ENCODE results near the gene WDR86. TPM values are rescaled to one million over a fixed set of nuclear protein-coding genes. Genes with fewer than 3 reads are reported as not detected.

WDR86 gene
- total RNA-seq, 2 donors from 2014 or later = 0.33 to 1.6 TPM

DNA sequence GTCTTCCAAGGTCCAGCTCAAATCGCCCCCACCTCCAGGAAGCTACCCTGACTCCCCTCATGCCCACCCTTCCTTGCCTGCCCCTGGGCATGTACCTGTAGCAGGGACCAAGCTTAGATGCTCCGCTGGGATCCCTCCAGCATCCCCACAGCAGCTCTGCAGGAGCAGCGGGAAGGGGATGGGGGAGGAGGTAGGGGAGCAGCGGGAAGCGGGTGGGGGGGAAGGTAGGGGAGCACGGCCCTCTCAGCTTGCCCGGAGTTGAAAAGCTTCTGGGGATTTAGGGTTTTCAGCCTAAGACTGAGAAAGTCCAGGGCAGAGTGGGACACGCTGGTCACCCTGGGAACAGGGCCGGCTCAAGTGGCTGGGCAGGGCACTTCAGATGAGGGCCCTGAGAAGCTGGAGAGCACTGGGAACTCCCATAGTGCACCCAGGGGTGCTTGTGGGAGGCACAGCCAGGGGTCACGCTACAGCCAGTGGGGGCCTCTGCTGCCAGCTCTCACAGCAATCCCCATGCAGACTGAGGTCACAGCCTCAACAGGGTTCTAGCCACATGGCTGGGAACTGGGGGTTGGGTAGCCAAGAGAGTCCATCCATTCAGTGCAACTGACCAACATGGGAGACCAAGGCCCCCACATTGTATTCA, 13.4 kb downstream of the WDR86 start:
- no peaks in the 10 kb centered on the region for H3K27me3 ChIP-seq
- TF ChIP-seq, protein P1, sequence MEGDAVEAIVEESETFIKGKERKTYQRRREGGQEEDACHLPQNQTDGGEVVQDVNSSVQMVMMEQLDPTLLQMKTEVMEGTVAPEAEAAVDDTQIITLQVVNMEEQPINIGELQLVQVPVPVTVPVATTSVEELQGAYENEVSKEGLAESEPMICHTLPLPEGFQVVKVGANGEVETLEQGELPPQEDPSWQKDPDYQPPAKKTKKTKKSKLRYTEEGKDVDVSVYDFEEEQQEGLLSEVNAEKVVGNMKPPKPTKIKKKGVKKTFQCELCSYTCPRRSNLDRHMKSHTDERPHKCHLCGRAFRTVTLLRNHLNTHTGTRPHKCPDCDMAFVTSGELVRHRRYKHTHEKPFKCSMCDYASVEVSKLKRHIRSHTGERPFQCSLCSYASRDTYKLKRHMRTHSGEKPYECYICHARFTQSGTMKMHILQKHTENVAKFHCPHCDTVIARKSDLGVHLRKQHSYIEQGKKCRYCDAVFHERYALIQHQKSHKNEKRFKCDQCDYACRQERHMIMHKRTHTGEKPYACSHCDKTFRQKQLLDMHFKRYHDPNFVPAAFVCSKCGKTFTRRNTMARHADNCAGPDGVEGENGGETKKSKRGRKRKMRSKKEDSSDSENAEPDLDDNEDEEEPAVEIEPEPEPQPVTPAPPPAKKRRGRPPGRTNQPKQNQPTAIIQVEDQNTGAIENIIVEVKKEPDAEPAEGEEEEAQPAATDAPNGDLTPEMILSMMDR (IDR thresholded peaks at IDR 0.05) = no peak
- H3K36me3 ChIP-seq = no peaks in the 10 kb centered on the region
- H3K9me3 ChIP-seq = no peaks in the 10 kb centered on the region
- DNase-seq (ENCODE audit: low spot score) = no peak
- H3K4me1 ChIP-seq = no peaks in the 10 kb centered on the region
- no peak overlapping the region for H3K27ac ChIP-seq
- no peak overlapping the region for H3K4me3 ChIP-seq

DNA sequence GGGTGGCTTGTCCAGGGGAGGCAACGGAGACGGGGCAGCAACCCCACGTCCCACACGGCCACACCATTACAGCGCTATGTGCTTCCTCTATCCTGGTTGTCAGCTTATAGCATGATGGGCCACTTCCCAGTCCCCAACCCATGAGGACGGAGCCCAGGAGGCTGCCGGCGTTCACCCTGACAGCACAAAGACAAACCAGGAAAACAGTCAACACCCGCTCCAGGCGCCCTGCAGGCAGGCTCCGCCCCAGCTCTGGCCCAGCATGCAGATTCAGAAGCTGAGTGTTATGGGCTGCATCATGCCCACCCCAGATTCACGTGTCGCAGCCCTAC, 14.8 kb downstream of the WDR86 start:
- Histone ChIP-seq H3K4me3 (no peak overlapping the region), H3K9me3 (no peaks in the 10 kb centered on the region), H3K27ac (no peak overlapping the region), H3K36me3 (no peaks in the 10 kb centered on the region), H3K4me1 (no peaks in the 10 kb centered on the region), H3K27me3 (no peaks in the 10 kb centered on the region)
- TF ChIP-seq, protein P1 (IDR thresholded peaks at IDR 0.05) = no peak
- DNase-seq (ENCODE audit: low spot score) = no peak

DNA sequence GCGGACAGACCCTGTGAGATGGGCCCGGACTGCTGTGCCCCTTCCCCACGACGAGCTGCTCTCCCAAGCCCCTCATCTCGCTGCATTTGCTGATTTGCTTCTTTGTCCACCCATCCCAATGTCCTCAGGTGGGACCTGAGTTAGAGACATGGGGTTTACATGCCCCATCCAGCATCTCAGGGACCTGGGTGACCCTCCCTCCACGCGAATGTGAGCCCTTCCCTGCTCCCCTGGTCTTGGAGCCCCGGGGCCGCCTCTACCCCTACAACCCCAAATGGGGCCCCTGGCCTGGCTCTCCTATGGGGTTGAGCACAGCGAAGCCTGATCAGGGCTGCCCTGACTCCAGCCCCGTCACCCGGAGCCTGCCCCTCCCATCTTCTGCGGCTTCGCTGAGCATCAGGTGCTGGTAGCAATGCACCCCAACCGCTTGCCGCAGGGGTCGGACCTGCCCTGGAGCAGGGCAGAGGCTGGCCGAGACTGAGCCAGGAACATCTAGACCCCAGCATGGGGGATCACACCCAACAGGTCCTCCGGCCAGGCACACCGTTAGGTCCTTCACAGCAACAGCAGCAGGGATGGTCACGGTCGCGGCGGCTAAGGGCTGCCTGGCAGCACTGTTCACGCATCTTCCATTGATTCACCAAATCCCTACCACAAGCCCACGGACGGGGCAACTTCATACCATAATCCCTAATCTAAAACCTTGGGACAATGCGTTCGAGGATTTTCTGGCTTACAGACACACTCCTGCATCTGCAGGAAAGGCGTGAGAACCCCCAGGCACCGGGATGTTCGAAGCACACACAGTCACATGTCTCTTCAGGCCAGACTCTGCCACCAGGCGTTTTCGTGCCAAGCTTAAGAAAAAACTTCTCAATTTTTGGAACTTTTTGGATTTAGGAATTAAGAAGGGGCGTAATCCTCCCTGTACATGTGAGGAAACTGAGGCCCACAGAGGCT, 15.5 kb downstream of the WDR86 start:
- no peak overlapping the region for H3K27ac ChIP-seq
- no peaks in the 10 kb centered on the region for H3K27me3 ChIP-seq
- H3K36me3 ChIP-seq = no peaks in the 10 kb centered on the region
- H3K9me3 ChIP-seq = no peaks in the 10 kb centered on the region
- TF ChIP-seq, protein P1 (IDR thresholded peaks at IDR 0.05) = no peak
- no peaks in the 10 kb centered on the region for H3K4me1 ChIP-seq
- H3K4me3 ChIP-seq = no peak overlapping the region
- no peak for DNase-seq (ENCODE audit: low spot score)

DNA sequence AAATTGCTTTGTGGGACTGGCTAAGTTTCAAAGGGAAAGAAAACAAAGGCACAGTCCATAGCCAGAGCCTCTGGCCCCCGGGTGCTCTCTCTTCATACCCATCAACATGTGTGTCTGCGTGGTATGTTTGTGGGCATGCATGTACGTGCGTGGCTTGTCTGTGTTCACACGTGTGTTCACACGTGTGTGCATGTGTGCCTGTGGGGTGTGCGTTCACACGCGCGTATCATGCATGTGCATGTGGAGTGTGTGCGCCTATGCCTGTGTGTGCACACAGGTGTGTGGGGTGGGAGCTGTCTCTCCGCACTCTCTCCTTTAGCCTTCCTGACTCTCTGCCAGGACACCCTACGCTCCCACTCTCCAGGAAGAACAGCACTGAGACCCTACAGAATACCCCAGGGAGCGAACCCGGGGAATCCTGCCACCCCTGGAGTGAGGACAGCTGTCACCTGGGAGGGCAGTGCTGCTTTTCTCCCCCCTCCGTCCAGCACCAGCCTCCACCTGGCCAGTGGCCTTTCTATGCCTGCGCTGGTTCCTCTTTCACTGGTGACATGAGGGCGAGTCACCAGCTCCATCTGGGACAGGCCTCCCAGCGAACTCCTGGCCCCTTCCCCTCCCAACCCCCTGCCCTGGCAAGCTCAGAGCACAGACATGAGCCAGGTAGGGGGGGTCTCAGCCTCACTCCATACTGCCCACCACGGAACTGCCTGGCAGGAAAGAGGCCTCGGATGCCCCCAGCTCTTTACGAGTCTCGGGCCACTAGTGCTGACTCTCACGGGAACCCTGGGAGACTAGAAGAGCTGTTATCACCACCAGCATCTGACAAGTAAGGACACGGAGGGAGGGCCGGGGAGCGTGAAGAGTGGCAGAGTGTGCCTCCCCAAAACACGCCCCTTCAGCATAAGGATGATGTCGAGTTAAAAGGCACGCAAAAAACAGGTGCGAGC, 16.5 kb downstream of the WDR86 start:
- no peaks in the 10 kb centered on the region for H3K36me3 ChIP-seq
- H3K4me3 ChIP-seq = no peak overlapping the region
- no peak overlapping the region for H3K27ac ChIP-seq
- DNase-seq (ENCODE audit: low spot score) = no peak
- H3K9me3 ChIP-seq = no peaks in the 10 kb centered on the region
- TF ChIP-seq, protein P1 (IDR thresholded peaks at IDR 0.05) = no peak
- no peaks in the 10 kb centered on the region for H3K4me1 ChIP-seq
- no peaks in the 10 kb centered on the region for H3K27me3 ChIP-seq

DNA sequence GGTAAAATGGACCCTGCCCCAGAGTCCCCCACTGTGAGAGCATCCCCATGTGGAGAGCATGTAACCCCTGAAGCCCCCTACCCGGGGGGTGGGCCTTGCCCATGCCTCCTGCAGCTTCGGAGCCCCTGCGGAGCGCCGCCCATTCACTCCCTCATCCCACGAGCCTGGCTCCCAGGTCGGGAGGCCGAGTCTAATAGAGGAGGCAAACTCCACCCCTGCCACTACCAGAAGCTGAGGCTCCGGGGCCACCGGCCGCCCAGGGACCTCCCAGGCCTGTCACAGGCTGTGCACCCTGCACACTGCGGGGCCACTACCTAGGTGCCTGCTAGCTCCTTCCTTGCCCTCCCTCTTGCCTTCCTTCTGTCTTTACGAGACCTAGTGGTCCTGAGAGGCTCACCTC, 17.4 kb downstream of the WDR86 start:
- Histone ChIP-seq H3K9me3 (no peaks in the 10 kb centered on the region), H3K36me3 (no peaks in the 10 kb centered on the region), H3K4me3 (no peak overlapping the region), H3K27me3 (no peaks in the 10 kb centered on the region), H3K27ac (no peak overlapping the region), H3K4me1 (no peaks in the 10 kb centered on the region)
- no peak for DNase-seq (ENCODE audit: low spot score)
- TF ChIP-seq, protein P1 (IDR thresholded peaks at IDR 0.05) = no peak
